GM18873 (cell line): ENCODE results near the gene ARPC1B.
"Not testable (repeated sequence)": the region's sequence is repeated elsewhere in the genome, so short reads cannot be mapped to it uniquely, and the experiment has no call there.

Experiments used
- ATAC-seq: cut with Tn5 transposase; IDR thresholded peaks from one replicate; pipeline ENCODE4 v1.9.1; 2021; ENCODE audit warnings: mild to moderate bottlenecking, moderate library complexity, moderate number of reproducible peaks; ENCODE audit not compliant: unreplicated experiment, low FRiP score

ARPC1B gene

GRCh38 chr7:99387239-99387635 is 12.7 kb downstream of the ARPC1B start:
- ATAC-seq = not testable (repeated sequence)

- ATAC-seq = no peak
Measured at GRCh38 chr7:99387912-99388311, 13.4 kb downstream of the ARPC1B start.

- no peak for ATAC-seq
Measured at GRCh38 chr7:99389772-99390171, 15.2 kb downstream of the ARPC1B start.

- no peak for ATAC-seq
Measured at GRCh38 chr7:99390941-99391602, 16.5 kb downstream of the ARPC1B start.

- no peak for ATAC-seq
Measured at GRCh38 chr7:99392046-99392445, 17.5 kb downstream of the ARPC1B start.

- no peak for ATAC-seq
Measured at GRCh38 chr7:99392659-99393354, 18.3 kb downstream of the ARPC1B start.

- no peak for ATAC-seq
Measured at GRCh38 chr7:99393355-99394187, 19.0 kb downstream of the ARPC1B start.

GRCh38 chr7:99394188-99394502 is 19.6 kb downstream of the ARPC1B start:
- ATAC-seq = no peak

GRCh38 chr7:99395616-99396327 is 21.2 kb downstream of the ARPC1B start:
- ATAC-seq = no peak

- ATAC-seq = no peak
Measured at GRCh38 chr7:99396418-99397296, 22.1 kb downstream of the ARPC1B start.

GRCh38 chr7:99397297-99397983 is 22.9 kb downstream of the ARPC1B start:
- ATAC-seq = no peak

- no peak for ATAC-seq
Measured at GRCh38 chr7:99398891-99399445, 24.4 kb downstream of the ARPC1B start.

- ATAC-seq = no peak
Measured at GRCh38 chr7:99399597-99399996, 25.1 kb downstream of the ARPC1B start.

GRCh38 chr7:99402854-99403253 is 28.3 kb downstream of the ARPC1B start:
- no peak for ATAC-seq

- ATAC-seq = no peak
Measured at GRCh38 chr7:99403764-99404163, 29.2 kb downstream of the ARPC1B start.

GRCh38 chr7:99404235-99404976 is 29.9 kb downstream of the ARPC1B start:
- no peak for ATAC-seq

- ATAC-seq = no peak
Measured at GRCh38 chr7:99404977-99405320, 30.4 kb downstream of the ARPC1B start.

- no peak for ATAC-seq
Measured at GRCh38 chr7:99406557-99406956, 32.0 kb downstream of the ARPC1B start.
